ENCODE data around the gene GOLGA8H.
"Not testable (repeated sequence)": the region's sequence is repeated elsewhere in the genome, so short reads cannot be mapped to it uniquely, and the experiment has no call there.

The GOLGA8H gene

DNA sequence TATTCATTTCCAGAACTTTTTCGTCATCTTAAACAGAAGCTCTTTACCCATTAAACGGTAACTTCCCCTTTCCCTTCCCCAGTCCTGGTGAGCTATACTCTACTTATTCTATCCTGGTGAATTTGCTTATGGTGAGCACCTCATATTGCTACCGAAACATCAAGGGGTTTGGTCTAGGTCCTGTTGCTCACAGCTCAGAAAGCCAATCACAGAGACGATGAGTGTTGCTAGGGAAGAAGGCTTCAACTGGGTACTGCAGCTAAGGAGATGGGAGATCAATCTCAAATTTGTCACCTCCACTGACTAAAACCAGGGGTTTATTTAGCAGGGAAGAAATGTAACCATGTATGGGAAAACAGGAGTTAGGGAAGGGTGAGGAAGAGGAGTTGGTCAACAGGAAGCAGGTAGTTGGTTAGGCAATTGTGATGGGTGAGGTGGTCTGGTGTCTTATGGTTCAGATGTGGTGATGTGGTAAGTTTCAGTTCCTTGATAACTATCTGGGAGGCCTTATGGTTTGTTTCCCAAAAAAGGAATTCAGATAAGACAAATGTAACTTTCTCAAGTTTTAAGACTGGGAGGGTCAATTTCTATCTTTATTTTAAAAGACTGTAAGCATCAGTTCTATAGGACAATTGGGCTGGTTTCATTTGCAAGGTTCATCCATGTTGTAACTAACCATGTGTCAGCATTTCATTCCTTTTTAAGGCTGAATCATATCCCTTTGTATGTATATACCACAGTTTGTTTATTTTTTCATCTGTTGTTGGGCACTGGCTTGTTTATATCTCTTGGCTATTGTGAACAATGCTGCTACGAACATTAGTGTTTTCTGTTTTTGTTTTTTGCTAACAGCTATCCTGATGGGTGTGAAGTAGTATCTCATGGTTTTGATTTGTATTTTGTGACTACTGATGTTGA is 46.4 kb downstream of the GOLGA8H start:
- Histone ChIP-seq H3K9me3 (no peaks in the 10 kb centered on the region), H3K27me3 (no peaks in the 10 kb centered on the region), H3K4me3 (ENCODE audit: low read depth, low read length) (no peak overlapping the region), H3K36me3 (peaks cover 20% of the 10 kb centered on the region), H3K4me1 (no peaks in the 10 kb centered on the region)
- TF ChIP-seq, protein P1, sequence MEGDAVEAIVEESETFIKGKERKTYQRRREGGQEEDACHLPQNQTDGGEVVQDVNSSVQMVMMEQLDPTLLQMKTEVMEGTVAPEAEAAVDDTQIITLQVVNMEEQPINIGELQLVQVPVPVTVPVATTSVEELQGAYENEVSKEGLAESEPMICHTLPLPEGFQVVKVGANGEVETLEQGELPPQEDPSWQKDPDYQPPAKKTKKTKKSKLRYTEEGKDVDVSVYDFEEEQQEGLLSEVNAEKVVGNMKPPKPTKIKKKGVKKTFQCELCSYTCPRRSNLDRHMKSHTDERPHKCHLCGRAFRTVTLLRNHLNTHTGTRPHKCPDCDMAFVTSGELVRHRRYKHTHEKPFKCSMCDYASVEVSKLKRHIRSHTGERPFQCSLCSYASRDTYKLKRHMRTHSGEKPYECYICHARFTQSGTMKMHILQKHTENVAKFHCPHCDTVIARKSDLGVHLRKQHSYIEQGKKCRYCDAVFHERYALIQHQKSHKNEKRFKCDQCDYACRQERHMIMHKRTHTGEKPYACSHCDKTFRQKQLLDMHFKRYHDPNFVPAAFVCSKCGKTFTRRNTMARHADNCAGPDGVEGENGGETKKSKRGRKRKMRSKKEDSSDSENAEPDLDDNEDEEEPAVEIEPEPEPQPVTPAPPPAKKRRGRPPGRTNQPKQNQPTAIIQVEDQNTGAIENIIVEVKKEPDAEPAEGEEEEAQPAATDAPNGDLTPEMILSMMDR (IDR thresholded peaks at IDR 0.05; ENCODE audit: low read depth, low read length), result no peak
- no peak for DNase-seq

GRCh38 chr15:30661154-30661553 is 57.3 kb downstream of the GOLGA8H start:
- H3K4me3 ChIP-seq (ENCODE audit: low read depth, low read length); H3K27me3 ChIP-seq; DNase-seq; H3K9me3 ChIP-seq; H3K4me1 ChIP-seq: not testable (repeated sequence)
- H3K36me3 ChIP-seq, result peaks cover 17% of the 10 kb centered on the region
- TF ChIP-seq, protein P1 (IDR thresholded peaks at IDR 0.05; ENCODE audit: low read depth, low read length), result peak; percentile 36
